Loucy (cell line): ENCODE measurements around the gene LDLRAD4.

Source experiments
- CTCF ChIP-seq: fragments of 200-600 bp; sonication (generic); conservative IDR thresholded peaks from 2 replicates; pipeline ENCODE4 v1.5.1; 2014; ENCODE audit warnings: mild to moderate bottlenecking, antibody characterized with exemption, low read length
- EZH2phosphoT487 ChIP-seq: fragments of 200-600 bp; IDR thresholded peaks from 2 replicates; pipeline ENCODE4 v1.6.1; 2018; ENCODE audit warnings: antibody characterized with exemption, mild to moderate bottlenecking, moderate library complexity, borderline replicate concordance

GRCh38 chr18:13336841-13337240, 118.3 kb downstream of the LDLRAD4 start:
- no peak for TF ChIP-seq CTCF
- no peak for TF ChIP-seq EZH2phosphoT487
